HepG2 (cell line): ENCODE results near the gene CDK13. TPM values are rescaled to one million over a fixed set of nuclear protein-coding genes. Genes with fewer than 3 reads are reported as not detected.
A peak's percentile ranks its signal among the peaks of the same experiment; 100 is the strongest.

ENCODE experiments used
- ASH2L ChIP-seq: fragments of 300-600, 200-600 bp; sonication (generic); IDR thresholded peaks from 2 replicates; pipeline ENCODE4 v1.7.0; 2017; ENCODE audit warnings: low read depth, mild to moderate bottlenecking, moderate library complexity, mixed read lengths, low read length; ENCODE audit not compliant: insufficient read length
- EP300 ChIP-seq, 3 experiments: sonication (generic) in 1 of 3; formaldehyde crosslinking in 1 of 3; IDR thresholded peaks; 2 replicates each; pipeline versions ENCODE4 v1.5.1 to v1.6.1; 2011 to 2020; ENCODE audit warnings: low read depth in 2 of 3, low read length in 2 of 3, borderline replicate concordance in 1 of 3, improper control_type of control experiment in 1 of 3, mild to moderate bottlenecking in 1 of 3, missing genetic modification reagents in 1 of 3, moderate library complexity in 1 of 3
- FOXO4 ChIP-seq: sonication (generic); formaldehyde crosslinking; conservative IDR thresholded peaks from 2 replicates; pipeline ENCODE4 v1.8.1; 2023; ENCODE audit warnings: missing genetic modification reagents
- KLF11 ChIP-seq: IDR thresholded peaks from 2 replicates; pipeline ENCODE4 v1.6.1; 2016; ENCODE audit warnings: missing compliant biosample characterization
- KLF13 ChIP-seq: sonication (generic); formaldehyde crosslinking; IDR thresholded peaks from 2 replicates; pipeline ENCODE4 v1.4.0; 2020; ENCODE audit warnings: mild to moderate bottlenecking, missing genetic modification reagents
- KLF6 ChIP-seq: IDR thresholded peaks from 2 replicates; pipeline ENCODE4 v1.8.0; 2016; ENCODE audit warnings: missing biosample characterization, missing genetic modification reagents
- KMT2A ChIP-seq: sonication (generic); formaldehyde crosslinking; IDR thresholded peaks from 2 replicates; pipeline ENCODE4 v1.4.0; 2020; ENCODE audit warnings: missing genetic modification reagents
- NFIB ChIP-seq: sonication (generic); formaldehyde crosslinking; IDR thresholded peaks from 2 replicates; pipeline ENCODE4 v1.9.0; 2021; ENCODE audit warnings: missing genetic modification reagents, mild to moderate bottlenecking, borderline replicate concordance
- PHF5A ChIP-seq: IDR thresholded peaks from one replicate; pipeline ENCODE4 v1.6.1; 2018; ENCODE audit warnings: low read depth, missing genetic modification reagents; ENCODE audit not compliant: unreplicated experiment
- RFX5 ChIP-seq: IDR thresholded peaks from 2 replicates; pipeline ENCODE4 v1.6.1; 2011; ENCODE audit warnings: low read depth, low read length, improper control_type of control experiment
- SIN3B ChIP-seq: fragments of 150-350 bp; IDR thresholded peaks from 2 replicates; pipeline ENCODE4 v1.6.1; 2014; ENCODE audit warnings: low read length
- SPEN ChIP-seq: sonication (generic); formaldehyde crosslinking; IDR thresholded peaks from 2 replicates; pipeline ENCODE4 v1.5.1; 2020; ENCODE audit warnings: low read depth, mild to moderate bottlenecking, missing genetic modification reagents
- ZBTB26 ChIP-seq: IDR thresholded peaks from 2 replicates; pipeline ENCODE4 v1.6.1; 2016; ENCODE audit warnings: missing compliant biosample characterization, missing genetic modification reagents, borderline replicate concordance
- ZNF17 ChIP-seq: sonication (generic); formaldehyde crosslinking; IDR thresholded peaks from 2 replicates; pipeline ENCODE4 v1.5.0; 2020; ENCODE audit warnings: mild to moderate bottlenecking, missing genetic modification reagents
- ZNF468 ChIP-seq: sonication (generic); formaldehyde crosslinking; IDR thresholded peaks from 2 replicates; pipeline ENCODE4 v1.8.0; 2022; ENCODE audit warnings: mild to moderate bottlenecking, moderate library complexity, missing genetic modification reagents
- ZNF672 ChIP-seq: sonication (generic); formaldehyde crosslinking; IDR thresholded peaks from 2 replicates; pipeline ENCODE4 v1.8.1; 2022; ENCODE audit warnings: missing genetic modification reagents
- ZNF747 ChIP-seq: sonication (generic); formaldehyde crosslinking; IDR thresholded peaks from 2 replicates; pipeline ENCODE4 v1.8.1; 2023; ENCODE audit warnings: missing genetic modification reagents, mild to moderate bottlenecking, borderline replicate concordance
- ZNF788 ChIP-seq: sonication (generic); formaldehyde crosslinking; IDR thresholded peaks from 2 replicates; pipeline ENCODE4 v1.5.0; 2020; ENCODE audit warnings: mild to moderate bottlenecking, missing genetic modification reagents, borderline replicate concordance
- polyA plus RNA-seq, 8 experiments: library from polyadenylated mRNA; depleted of rRNA in 3 of 8; stranded (reverse) in 7 of 8; unstranded in 1 of 8; fragments of >200 nt; fragmentation: Illumina TruSeq in 4 of 8; extraction: Trizol in 4 of 8; gene quantifications; 2 replicates each; pipeline versions ENCODE4 v1.2.1 to v1.2.3, GENCODE V29; 2011 to 2016; ENCODE audit warnings: low read depth in 4 of 8, missing spikeins in 1 of 8, mixed read lengths in 1 of 8; ENCODE audit not compliant: insufficient read depth in 1 of 8
- total RNA-seq, 5 experiments: library from RNA; depleted of rRNA; stranded (reverse); fragments of >200 nt; fragmentation: Illumina TruSeq; extraction: Trizol; gene quantifications; 2 replicates each; pipeline ENCODE4 v1.2.3, GENCODE V29; 2016; ENCODE audit warnings: low read depth in 1 of 5
- TF ChIP-seq, protein P1 (sequence below): sonication (generic); formaldehyde crosslinking; IDR thresholded peaks from 2 replicates; pipeline ENCODE4 v1.5.1; 2020; ENCODE audit warnings: mild to moderate bottlenecking, moderate library complexity, missing genetic modification reagents
- TF ChIP-seq, protein P2 (sequence below): IDR thresholded peaks from 2 replicates; pipeline ENCODE4 v1.6.1; 2012; ENCODE audit warnings: low read length, improper control_type of control experiment
- TF ChIP-seq, protein P3 (sequence below): IDR thresholded peaks from 2 replicates; pipeline ENCODE4 v1.6.1; 2012; ENCODE audit warnings: low read depth, low read length, improper control_type of control experiment

Gene CDK13
- total and polyA plus RNA-seq, 2 of the 13 experiments (the other 11 are each of a cell fraction or from before 2014, with no cell fraction given) = 21.0 to 40.9 TPM

DNA sequence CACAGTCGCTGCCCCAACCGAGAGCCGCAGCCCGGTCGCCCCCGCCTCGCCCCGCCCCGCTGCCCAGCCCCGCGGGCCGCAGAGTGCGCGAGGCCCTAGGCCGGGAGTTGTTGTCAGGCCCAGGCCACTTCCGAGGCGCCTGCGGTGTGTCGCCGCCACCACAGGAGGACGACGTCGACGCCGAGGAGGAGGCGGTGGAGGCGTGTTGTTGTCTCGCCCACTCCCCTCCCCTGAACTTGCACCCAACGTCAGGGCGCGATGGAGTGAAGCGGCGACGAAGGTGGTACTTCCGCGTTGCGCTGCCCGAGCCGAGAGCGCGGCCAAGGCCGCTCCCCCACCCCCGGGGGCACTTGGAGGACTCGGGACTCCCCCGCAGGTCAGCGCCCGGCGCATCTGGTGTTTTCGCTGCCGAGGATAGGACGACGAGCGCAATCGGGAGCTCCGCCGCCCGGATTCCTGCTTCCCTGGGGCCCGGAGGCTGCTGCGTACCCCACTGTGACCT, at the start of gene CDK13 (continued):
- no peak for TF ChIP-seq ZBTB26 (CRISPR knock-in tag)
- TF ChIP-seq KLF11 (CRISPR knock-in tag) = peak; percentile 33; the same call in 1 of the 2 replicates
- TF ChIP-seq KLF6 (CRISPR knock-in tag) = no peak
- TF ChIP-seq, protein P1, sequence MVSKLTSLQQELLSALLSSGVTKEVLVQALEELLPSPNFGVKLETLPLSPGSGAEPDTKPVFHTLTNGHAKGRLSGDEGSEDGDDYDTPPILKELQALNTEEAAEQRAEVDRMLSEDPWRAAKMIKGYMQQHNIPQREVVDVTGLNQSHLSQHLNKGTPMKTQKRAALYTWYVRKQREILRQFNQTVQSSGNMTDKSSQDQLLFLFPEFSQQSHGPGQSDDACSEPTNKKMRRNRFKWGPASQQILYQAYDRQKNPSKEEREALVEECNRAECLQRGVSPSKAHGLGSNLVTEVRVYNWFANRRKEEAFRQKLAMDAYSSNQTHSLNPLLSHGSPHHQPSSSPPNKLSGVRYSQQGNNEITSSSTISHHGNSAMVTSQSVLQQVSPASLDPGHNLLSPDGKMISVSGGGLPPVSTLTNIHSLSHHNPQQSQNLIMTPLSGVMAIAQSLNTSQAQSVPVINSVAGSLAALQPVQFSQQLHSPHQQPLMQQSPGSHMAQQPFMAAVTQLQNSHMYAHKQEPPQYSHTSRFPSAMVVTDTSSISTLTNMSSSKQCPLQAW (CRISPR knock-in tag) = no peak
- TF ChIP-seq, protein P2, sequence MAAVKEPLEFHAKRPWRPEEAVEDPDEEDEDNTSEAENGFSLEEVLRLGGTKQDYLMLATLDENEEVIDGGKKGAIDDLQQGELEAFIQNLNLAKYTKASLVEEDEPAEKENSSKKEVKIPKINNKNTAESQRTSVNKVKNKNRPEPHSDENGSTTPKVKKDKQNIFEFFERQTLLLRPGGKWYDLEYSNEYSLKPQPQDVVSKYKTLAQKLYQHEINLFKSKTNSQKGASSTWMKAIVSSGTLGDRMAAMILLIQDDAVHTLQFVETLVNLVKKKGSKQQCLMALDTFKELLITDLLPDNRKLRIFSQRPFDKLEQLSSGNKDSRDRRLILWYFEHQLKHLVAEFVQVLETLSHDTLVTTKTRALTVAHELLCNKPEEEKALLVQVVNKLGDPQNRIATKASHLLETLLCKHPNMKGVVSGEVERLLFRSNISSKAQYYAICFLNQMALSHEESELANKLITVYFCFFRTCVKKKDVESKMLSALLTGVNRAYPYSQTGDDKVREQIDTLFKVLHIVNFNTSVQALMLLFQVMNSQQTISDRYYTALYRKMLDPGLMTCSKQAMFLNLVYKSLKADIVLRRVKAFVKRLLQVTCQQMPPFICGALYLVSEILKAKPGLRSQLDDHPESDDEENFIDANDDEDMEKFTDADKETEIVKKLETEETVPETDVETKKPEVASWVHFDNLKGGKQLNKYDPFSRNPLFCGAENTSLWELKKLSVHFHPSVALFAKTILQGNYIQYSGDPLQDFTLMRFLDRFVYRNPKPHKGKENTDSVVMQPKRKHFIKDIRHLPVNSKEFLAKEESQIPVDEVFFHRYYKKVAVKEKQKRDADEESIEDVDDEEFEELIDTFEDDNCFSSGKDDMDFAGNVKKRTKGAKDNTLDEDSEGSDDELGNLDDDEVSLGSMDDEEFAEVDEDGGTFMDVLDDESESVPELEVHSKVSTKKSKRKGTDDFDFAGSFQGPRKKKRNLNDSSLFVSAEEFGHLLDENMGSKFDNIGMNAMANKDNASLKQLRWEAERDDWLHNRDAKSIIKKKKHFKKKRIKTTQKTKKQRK = no peak
- no peak; the same call in 1 of the 2 replicates for TF ChIP-seq ZNF747 (CRISPR knock-in tag)
- TF ChIP-seq KMT2A (CRISPR knock-in tag) = peak; percentile 84; the same call in 1 of the 2 replicates
- TF ChIP-seq SPEN (CRISPR knock-in tag) = 0 out of 2 replicates have a peak, but pooled peaks have one; percentile 2
- TF ChIP-seq, protein P3, sequence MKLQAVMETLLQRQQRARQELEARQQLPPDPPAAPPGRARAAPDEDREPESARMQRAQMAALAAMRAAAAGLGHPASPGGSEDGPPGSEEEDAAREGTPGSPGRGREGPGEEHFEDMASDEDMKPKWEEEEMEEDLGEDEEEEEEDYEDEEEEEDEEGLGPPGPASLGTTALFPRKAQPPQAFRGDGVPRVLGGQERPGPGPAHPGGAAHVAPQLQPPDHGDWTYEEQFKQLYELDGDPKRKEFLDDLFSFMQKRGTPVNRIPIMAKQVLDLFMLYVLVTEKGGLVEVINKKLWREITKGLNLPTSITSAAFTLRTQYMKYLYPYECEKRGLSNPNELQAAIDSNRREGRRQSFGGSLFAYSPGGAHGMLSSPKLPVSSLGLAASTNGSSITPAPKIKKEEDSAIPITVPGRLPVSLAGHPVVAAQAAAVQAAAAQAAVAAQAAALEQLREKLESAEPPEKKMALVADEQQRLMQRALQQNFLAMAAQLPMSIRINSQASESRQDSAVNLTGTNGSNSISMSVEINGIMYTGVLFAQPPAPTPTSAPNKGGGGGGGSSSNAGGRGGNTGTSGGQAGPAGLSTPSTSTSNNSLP = no peak
- TF ChIP-seq ZNF672 = no peak
- TF ChIP-seq ZNF788 (CRISPR knock-in tag) = peak; percentile 12; the same call in 1 of the 2 replicates
- TF ChIP-seq ASH2L = no peak
- no peak for TF ChIP-seq SIN3B
- TF ChIP-seq KLF13 (CRISPR knock-in tag) = no peak
- TF ChIP-seq NFIB (CRISPR knock-in tag) = no peak
- TF ChIP-seq PHF5A (CRISPR knock-in tag) = no peak
- no peak for TF ChIP-seq ZNF17 (CRISPR knock-in tag)
- TF ChIP-seq EP300 (IDR thresholded peaks at IDR 0.05; ENCODE audit: low read depth in 2 of 2, low read length in 2 of 2) = no peak
- no peak for TF ChIP-seq EP300 (CRISPR knock-in tag; IDR thresholded peaks at IDR 0.05; ENCODE audit: borderline replicate concordance)
- no peak; the same call in 1 of the 2 replicates for TF ChIP-seq ZNF468
- TF ChIP-seq FOXO4 (CRISPR knock-in tag) = no peak
- no peak for TF ChIP-seq RFX5
